Measurements from ENCODE around the gene C1orf159.

DNA sequence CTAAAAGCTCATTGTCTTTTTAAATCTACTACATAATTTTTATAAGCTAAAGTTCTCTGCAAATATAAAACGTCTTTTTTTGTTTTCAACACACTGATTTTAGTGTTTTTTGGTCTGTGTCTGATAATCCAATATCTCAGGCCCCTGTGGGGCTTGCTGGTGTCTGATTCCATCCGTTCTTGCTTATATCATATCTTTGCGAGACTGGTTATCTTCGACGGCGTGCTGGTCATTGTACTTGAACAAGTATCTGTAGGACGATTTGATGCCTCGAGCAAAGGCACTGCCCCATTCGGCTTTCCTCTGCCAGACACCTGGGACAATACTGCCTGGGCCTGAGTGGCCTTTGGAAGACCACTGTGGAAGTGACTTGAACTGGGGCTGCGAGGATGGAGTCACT lies 39.4 kb upstream of the C1orf159 start:
- TF ChIP-seq, protein P1, sequence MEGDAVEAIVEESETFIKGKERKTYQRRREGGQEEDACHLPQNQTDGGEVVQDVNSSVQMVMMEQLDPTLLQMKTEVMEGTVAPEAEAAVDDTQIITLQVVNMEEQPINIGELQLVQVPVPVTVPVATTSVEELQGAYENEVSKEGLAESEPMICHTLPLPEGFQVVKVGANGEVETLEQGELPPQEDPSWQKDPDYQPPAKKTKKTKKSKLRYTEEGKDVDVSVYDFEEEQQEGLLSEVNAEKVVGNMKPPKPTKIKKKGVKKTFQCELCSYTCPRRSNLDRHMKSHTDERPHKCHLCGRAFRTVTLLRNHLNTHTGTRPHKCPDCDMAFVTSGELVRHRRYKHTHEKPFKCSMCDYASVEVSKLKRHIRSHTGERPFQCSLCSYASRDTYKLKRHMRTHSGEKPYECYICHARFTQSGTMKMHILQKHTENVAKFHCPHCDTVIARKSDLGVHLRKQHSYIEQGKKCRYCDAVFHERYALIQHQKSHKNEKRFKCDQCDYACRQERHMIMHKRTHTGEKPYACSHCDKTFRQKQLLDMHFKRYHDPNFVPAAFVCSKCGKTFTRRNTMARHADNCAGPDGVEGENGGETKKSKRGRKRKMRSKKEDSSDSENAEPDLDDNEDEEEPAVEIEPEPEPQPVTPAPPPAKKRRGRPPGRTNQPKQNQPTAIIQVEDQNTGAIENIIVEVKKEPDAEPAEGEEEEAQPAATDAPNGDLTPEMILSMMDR (IDR thresholded peaks at IDR 0.05; ENCODE audit: insufficient read depth, low read length), result no peak
- TF ChIP-seq POLR2AphosphoS5 (IDR thresholded peaks at IDR 0.05; ENCODE audit: low read depth) (no peak), SPI1 (IDR thresholded peaks at IDR 0.05; ENCODE audit: borderline replicate concordance, low read depth) (no peak)
- TF ChIP-seq, protein P2, sequence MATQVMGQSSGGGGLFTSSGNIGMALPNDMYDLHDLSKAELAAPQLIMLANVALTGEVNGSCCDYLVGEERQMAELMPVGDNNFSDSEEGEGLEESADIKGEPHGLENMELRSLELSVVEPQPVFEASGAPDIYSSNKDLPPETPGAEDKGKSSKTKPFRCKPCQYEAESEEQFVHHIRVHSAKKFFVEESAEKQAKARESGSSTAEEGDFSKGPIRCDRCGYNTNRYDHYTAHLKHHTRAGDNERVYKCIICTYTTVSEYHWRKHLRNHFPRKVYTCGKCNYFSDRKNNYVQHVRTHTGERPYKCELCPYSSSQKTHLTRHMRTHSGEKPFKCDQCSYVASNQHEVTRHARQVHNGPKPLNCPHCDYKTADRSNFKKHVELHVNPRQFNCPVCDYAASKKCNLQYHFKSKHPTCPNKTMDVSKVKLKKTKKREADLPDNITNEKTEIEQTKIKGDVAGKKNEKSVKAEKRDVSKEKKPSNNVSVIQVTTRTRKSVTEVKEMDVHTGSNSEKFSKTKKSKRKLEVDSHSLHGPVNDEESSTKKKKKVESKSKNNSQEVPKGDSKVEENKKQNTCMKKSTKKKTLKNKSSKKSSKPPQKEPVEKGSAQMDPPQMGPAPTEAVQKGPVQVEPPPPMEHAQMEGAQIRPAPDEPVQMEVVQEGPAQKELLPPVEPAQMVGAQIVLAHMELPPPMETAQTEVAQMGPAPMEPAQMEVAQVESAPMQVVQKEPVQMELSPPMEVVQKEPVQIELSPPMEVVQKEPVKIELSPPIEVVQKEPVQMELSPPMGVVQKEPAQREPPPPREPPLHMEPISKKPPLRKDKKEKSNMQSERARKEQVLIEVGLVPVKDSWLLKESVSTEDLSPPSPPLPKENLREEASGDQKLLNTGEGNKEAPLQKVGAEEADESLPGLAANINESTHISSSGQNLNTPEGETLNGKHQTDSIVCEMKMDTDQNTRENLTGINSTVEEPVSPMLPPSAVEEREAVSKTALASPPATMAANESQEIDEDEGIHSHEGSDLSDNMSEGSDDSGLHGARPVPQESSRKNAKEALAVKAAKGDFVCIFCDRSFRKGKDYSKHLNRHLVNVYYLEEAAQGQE (IDR thresholded peaks at IDR 0.05; ENCODE audit: insufficient replicate concordance, low read depth), result no peak
